DOHH2 (cell line): ENCODE data around the gene TFF3.
"Not testable (repeated sequence)": the region's sequence is repeated elsewhere in the genome, so short reads cannot be mapped to it uniquely, and the experiment has no call there.

ENCODE experiments used
- H3F3A ChIP-seq: fragments of 200-600 bp; sonication (generic), shearing (Covaris generic); 2 replicates; pipeline ENCODE4 v1.6.0; 2016; ENCODE audit warnings: antibody characterized with exemption, mild to moderate bottlenecking; ENCODE audit not compliant: control insufficient read depth, insufficient read depth
- H3K27ac ChIP-seq: fragments of 200-600 bp; sonication (generic); 2 replicates; pipeline ENCODE4 v1.5.1; 2014; ENCODE audit warnings: low read depth, mild to moderate bottlenecking, low read length, moderate library complexity
- H3K27me3 ChIP-seq: fragments of 200-600 bp; sonication (generic); 2 replicates; pipeline ENCODE4 v1.6.1; 2014; ENCODE audit warnings: mild to moderate bottlenecking, low read length, mixed read lengths; ENCODE audit not compliant: control insufficient read depth
- H3K36me3 ChIP-seq: fragments of 200-600 bp; sonication (generic); 2 replicates; pipeline ENCODE4 v1.6.1; 2014; ENCODE audit warnings: mild to moderate bottlenecking, low read length, moderate library complexity, mixed read lengths; ENCODE audit not compliant: control insufficient read depth
- H3K4me1 ChIP-seq: fragments of 200-600 bp; sonication (generic); 2 replicates; pipeline ENCODE4 v1.6.1; 2014; ENCODE audit warnings: mild to moderate bottlenecking, low read length, mixed read lengths; ENCODE audit not compliant: control insufficient read depth
- H3K4me2 ChIP-seq: fragments of 200-600 bp; sonication (generic); 2 replicates; pipeline ENCODE4 v1.6.0; 2014; ENCODE audit warnings: mild to moderate bottlenecking, low read length, moderate library complexity
- H3K4me3 ChIP-seq: fragments of 200-600 bp; sonication (generic); 2 replicates; pipeline ENCODE4 v1.5.1; 2014; ENCODE audit warnings: mild to moderate bottlenecking, low read length, mixed read lengths
- H3K79me2 ChIP-seq: fragments of 200-600 bp; sonication (generic); 2 replicates; pipeline ENCODE4 v1.6.1; 2014; ENCODE audit warnings: mild to moderate bottlenecking, low read length, mixed read lengths; ENCODE audit not compliant: control insufficient read depth
- H3K9me2 ChIP-seq: fragments of 200-600 bp; sonication (generic); replicated peaks from 2 replicates; pipeline ENCODE4 v1.6.1; 2014; ENCODE audit warnings: mild to moderate bottlenecking, low read length, mixed read lengths; ENCODE audit not compliant: control insufficient read depth
- H3K9me3 ChIP-seq: fragments of 200-600 bp; sonication (generic); 2 replicates; pipeline ENCODE4 v1.6.1; 2014; ENCODE audit warnings: antibody characterized with exemption, low read length, mixed read lengths; ENCODE audit not compliant: control insufficient read depth, insufficient read depth
- H4K20me1 ChIP-seq: fragments of 200-600 bp; sonication (generic); 2 replicates; pipeline ENCODE4 v1.6.0; 2014; ENCODE audit warnings: low read depth, mild to moderate bottlenecking, antibody characterized with exemption, low read length, moderate library complexity; ENCODE audit not compliant: control insufficient read depth, insufficient read depth
- EZH2phosphoT487 ChIP-seq: fragments of 200-600 bp; sonication (generic); IDR thresholded peaks from 2 replicates; pipeline ENCODE4 v1.6.1; 2017; ENCODE audit warnings: borderline replicate concordance, mild to moderate bottlenecking, antibody characterized with exemption, low read length, moderate library complexity, mixed read lengths
- TF ChIP-seq, protein P1 (sequence below): fragments of 200-600 bp; sonication (generic); IDR thresholded peaks from one replicate; pipeline ENCODE4 v1.5.1; 2014; ENCODE audit warnings: antibody characterized with exemption, mild to moderate bottlenecking, low read depth, low read length; ENCODE audit not compliant: poor library complexity, severe bottlenecking

TFF3 gene

DNA sequence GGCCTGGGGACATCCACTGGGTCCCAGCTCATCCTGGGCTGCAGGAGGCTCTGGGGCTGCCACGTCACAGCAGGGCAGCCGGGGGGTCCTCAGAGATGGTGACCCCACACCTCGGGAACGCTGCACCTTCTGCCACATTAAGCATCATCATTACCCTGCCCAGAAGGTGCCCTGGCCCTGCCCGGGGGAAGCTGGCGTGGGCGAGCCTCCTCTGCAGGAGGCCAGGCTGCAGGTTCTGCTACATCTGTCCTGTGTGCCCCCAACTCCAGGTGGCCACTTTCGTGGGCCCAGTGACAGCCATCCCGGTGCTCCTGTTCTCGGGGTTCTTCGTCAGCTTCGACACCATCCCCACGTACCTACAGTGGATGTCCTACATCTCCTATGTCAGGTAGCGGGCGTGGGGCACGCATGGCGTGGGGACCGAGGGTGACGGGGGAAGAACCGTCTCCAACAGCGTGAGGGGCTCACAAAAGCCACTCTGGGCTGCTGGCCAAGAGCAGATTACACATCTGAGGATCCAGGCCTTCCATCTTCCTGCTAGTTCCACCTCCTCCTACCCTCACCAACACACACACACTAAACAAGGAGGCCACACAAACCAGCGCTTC is 20.8 kb downstream of the TFF3 start:
- Histone ChIP-seq H3K27ac (no peak overlapping the region), H3K9me2 (no peaks in the 10 kb centered on the region), H3K4me2 (no peak overlapping the region), H3K36me3 (no peaks in the 10 kb centered on the region), H3K4me1 (no peaks in the 10 kb centered on the region), H3K9me3 (peaks cover 8% of the 10 kb centered on the region; the same call in 1 of the 2 replicates), H4K20me1 (no peaks in the 10 kb centered on the region), H3K4me3 (no peak overlapping the region), H3F3A (no peaks in the 10 kb centered on the region), H3K27me3 (no peaks in the 10 kb centered on the region), H3K79me2 (no peaks in the 10 kb centered on the region)
- TF ChIP-seq, protein P1, sequence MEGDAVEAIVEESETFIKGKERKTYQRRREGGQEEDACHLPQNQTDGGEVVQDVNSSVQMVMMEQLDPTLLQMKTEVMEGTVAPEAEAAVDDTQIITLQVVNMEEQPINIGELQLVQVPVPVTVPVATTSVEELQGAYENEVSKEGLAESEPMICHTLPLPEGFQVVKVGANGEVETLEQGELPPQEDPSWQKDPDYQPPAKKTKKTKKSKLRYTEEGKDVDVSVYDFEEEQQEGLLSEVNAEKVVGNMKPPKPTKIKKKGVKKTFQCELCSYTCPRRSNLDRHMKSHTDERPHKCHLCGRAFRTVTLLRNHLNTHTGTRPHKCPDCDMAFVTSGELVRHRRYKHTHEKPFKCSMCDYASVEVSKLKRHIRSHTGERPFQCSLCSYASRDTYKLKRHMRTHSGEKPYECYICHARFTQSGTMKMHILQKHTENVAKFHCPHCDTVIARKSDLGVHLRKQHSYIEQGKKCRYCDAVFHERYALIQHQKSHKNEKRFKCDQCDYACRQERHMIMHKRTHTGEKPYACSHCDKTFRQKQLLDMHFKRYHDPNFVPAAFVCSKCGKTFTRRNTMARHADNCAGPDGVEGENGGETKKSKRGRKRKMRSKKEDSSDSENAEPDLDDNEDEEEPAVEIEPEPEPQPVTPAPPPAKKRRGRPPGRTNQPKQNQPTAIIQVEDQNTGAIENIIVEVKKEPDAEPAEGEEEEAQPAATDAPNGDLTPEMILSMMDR = no peak
- no peak for TF ChIP-seq EZH2phosphoT487

DNA sequence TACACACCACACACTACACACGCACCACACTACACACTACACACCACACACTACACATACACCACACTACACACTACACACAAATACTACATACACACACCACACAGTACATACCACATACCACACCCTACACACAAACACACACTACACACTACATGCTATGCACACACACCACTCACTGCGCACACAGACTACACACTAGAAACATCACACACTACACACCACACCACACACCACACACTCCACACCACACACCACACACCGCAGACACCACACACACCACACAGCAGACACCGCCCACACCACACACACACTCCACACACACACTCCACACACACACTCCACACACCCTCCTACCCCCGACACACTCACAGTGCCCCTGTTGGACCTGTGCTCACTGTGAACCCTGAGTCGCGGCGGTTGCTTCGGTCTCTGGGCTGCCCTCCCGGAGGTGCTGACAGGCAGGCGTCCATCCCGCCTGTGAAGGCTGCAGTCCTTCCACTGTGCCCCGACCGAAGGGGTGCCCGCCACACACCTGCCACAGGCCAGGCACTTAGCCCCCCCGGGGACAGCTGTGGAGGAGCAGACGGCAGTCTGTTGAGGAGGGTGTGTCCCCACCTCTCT is 21.4 kb downstream of the TFF3 start:
- Histone ChIP-seq H3K9me2 (no peaks in the 10 kb centered on the region), H3K4me1 (no peaks in the 10 kb centered on the region), H3K4me2 (no peak overlapping the region), H4K20me1 (no peaks in the 10 kb centered on the region), H3K9me3 (peaks cover 8% of the 10 kb centered on the region; the same call in 1 of the 2 replicates), H3F3A (no peaks in the 10 kb centered on the region), H3K36me3 (no peaks in the 10 kb centered on the region), H3K79me2 (no peaks in the 10 kb centered on the region), H3K27ac (no peak overlapping the region), H3K4me3 (no peak overlapping the region), H3K27me3 (no peaks in the 10 kb centered on the region)
- no peak for TF ChIP-seq EZH2phosphoT487
- TF ChIP-seq, protein P1 = no peak

DNA sequence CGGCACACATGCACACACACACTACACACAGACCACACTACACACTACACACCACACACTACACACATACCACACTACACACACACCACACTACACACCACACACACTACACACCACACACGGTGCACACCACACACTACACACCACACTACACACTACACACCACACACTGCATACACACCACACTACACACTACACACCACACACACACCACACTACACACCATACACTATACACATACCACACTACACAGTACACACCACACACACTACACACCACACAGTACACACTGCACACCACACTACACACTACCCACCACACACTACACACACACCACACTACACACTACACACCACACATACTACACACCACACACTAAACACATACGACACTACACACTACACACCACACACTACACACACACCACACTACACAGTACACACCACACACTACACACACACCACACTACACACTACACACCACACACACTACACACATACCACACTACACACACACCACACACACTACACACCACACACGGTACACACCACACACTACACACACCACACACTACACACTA is 22.6 kb downstream of the TFF3 start:
- not testable (repeated sequence) for H3K79me2 ChIP-seq, H3F3A ChIP-seq, H3K9me2 ChIP-seq, H3K27me3 ChIP-seq, H3K9me3 ChIP-seq, H3K4me2 ChIP-seq, H3K4me1 ChIP-seq, H3K36me3 ChIP-seq, H3K27ac ChIP-seq, H4K20me1 ChIP-seq, H3K4me3 ChIP-seq
